HepG2 (cell line): ENCODE data around the gene HIVEP2. TPM values are rescaled to one million over a fixed set of nuclear protein-coding genes. Genes with fewer than 3 reads are reported as not detected.
A peak's percentile ranks its signal among the peaks of the same experiment; 100 is the strongest.
"Not testable (repeated sequence)": the region's sequence is repeated elsewhere in the genome, so short reads cannot be mapped to it uniquely, and the experiment has no call there.

Source experiments
- ATAC-seq: fragments of 200-7000 bp; cut with Tn5 transposase; 3 replicates; pipeline ENCODE4 v1.9.1; 2020; ENCODE audit warnings: mild to moderate bottlenecking, moderate library complexity
- BruUV-seq: library from RNA; stranded (reverse); fragments of 400-500 nt; replicated peaks from 2 replicates; lab custom pipeline; 2021; lab: Mats Ljungman, UMichigan
- CTCF ChIA-PET: fragments of 300-600 bp; formaldehyde crosslinking; extraction: SDS; loops from one replicate; lab custom pipeline; 2021; ENCODE audit warnings: low total read pairs, inconsistent platforms, low intra/inter-chr PET ratio; lab: Yijun Ruan, JAX
- POLR2A ChIA-PET: fragments of 350-600 bp; sonication (Branson Sonifier 250); formaldehyde crosslinking; loops from one replicate; lab custom pipeline; 2020; ENCODE audit warnings: antibody characterized with exemption, inconsistent platforms; lab: Yijun Ruan, JAX
- DNase-seq: peaks from one replicate; pipeline ENCODE4 v3.0.0-alpha.2; 2015; ENCODE audit warnings: low spot score
- FAIRE-seq: peaks from 3 replicates; lab custom pipeline; 2011; peaks lifted over from hg19 to GRCh38; lab: Jason Lieb, UNC
- H2AFZ ChIP-seq: one replicate; pipeline ENCODE4 v1.6.1; 2011; ENCODE audit warnings: low read length, inconsistent platforms
- H3K27ac ChIP-seq: fragments of 300-600 bp; 3 replicates; pipeline ENCODE4 v1.8.0; 2011; ENCODE audit warnings: mixed run types, mild to moderate bottlenecking, mixed read lengths, low read length, inconsistent platforms; ENCODE audit not compliant: insufficient read depth; ENCODE audit errors: extremely low read length
- H3K27me3 ChIP-seq, 2 experiments: fragments of 200-600 bp in 1 of 2; 2 replicates in 1 of 2; 3 replicates in 1 of 2; pipeline versions ENCODE4 v1.6.0 to v1.8.0; 2011; ENCODE audit warnings: low read length in 2 of 2, mild to moderate bottlenecking in 2 of 2, moderate library complexity in 2 of 2, inconsistent platforms in 1 of 2; ENCODE audit not compliant: insufficient read depth in 2 of 2, control insufficient read depth in 1 of 2
- H3K36me3 ChIP-seq, 2 experiments: fragments of 200-600 bp in 1 of 2; replicated peaks in 1 of 2; 2 replicates in 1 of 2; 3 replicates in 1 of 2; pipeline versions ENCODE4 v1.5.1 to v1.8.0; 2011; ENCODE audit warnings: low read length in 2 of 2, inconsistent platforms in 1 of 2; ENCODE audit not compliant: insufficient read depth in 2 of 2, control insufficient read depth in 1 of 2
- H3K4me1 ChIP-seq: 2 replicates; pipeline ENCODE4 v1.5.1; 2012; ENCODE audit warnings: low read length, inconsistent platforms; ENCODE audit not compliant: insufficient read depth
- H3K4me2 ChIP-seq: 2 replicates; pipeline ENCODE4 v1.6.0; 2011; ENCODE audit warnings: low read depth, low read length, inconsistent platforms
- H3K4me3 ChIP-seq, 3 experiments: fragments of 200-600 bp in 1 of 3; sonication (generic), shearing (Covaris generic) in 1 of 3; replicated peaks in 1 of 3; 2 replicates each; pipeline ENCODE4 v1.5.1; 2011 to 2016; ENCODE audit warnings: low read length in 3 of 3, inconsistent platforms in 2 of 3, low read depth in 2 of 3, mild to moderate bottlenecking in 2 of 3, control low read depth in 1 of 3, mixed read lengths in 1 of 3; ENCODE audit not compliant: insufficient read depth in 1 of 3
- H3K79me2 ChIP-seq: one replicate; pipeline ENCODE4 v1.6.1; 2011; ENCODE audit warnings: low read length, inconsistent platforms; ENCODE audit not compliant: insufficient read depth
- H3K9ac ChIP-seq: 2 replicates; pipeline ENCODE4 v1.6.0; 2011; ENCODE audit warnings: mild to moderate bottlenecking, low read depth, low read length, inconsistent platforms; ENCODE audit not compliant: insufficient read depth
- H3K9me3 ChIP-seq: 2 replicates; pipeline ENCODE4 v1.5.1; 2012; ENCODE audit warnings: mild to moderate bottlenecking, low read length
- H4K20me1 ChIP-seq: 2 replicates; pipeline ENCODE4 v1.6.0; 2011; ENCODE audit warnings: inconsistent platforms, mild to moderate bottlenecking, low read length, moderate library complexity; ENCODE audit not compliant: insufficient read depth
- ARNTL ChIP-seq: sonication (generic); formaldehyde crosslinking; IDR thresholded peaks from 2 replicates; pipeline ENCODE4 v1.4.0; 2020; ENCODE audit warnings: mild to moderate bottlenecking, missing genetic modification reagents
- CTCF ChIP-seq: sonication (generic); formaldehyde crosslinking; IDR thresholded peaks from 2 replicates; pipeline ENCODE4 v1.5.0; 2020; ENCODE audit warnings: mild to moderate bottlenecking, missing genetic modification reagents, moderate library complexity
- ELF1 ChIP-seq: sonication (generic); formaldehyde crosslinking; IDR thresholded peaks from 2 replicates; pipeline ENCODE4 v1.4.0; 2020; ENCODE audit warnings: missing genetic modification reagents
- ELF3 ChIP-seq: IDR thresholded peaks from 2 replicates; pipeline ENCODE4 v1.6.1; 2016; ENCODE audit warnings: missing genetic modification reagents, missing compliant biosample characterization
- ETV5 ChIP-seq: IDR thresholded peaks from 2 replicates; pipeline ENCODE4 v1.6.1; 2018; ENCODE audit warnings: missing biosample characterization, missing genetic modification reagents, inconsistent platforms, borderline replicate concordance
- HOMEZ ChIP-seq: IDR thresholded peaks from 2 replicates; pipeline ENCODE4 v1.6.1; 2016; ENCODE audit warnings: low read depth
- SAP130 ChIP-seq: IDR thresholded peaks from 2 replicates; pipeline ENCODE4 v1.6.1; 2016; ENCODE audit warnings: low read depth
- SMC3 ChIP-seq: IDR thresholded peaks from 2 replicates; pipeline ENCODE4 v1.6.1; 2011; ENCODE audit warnings: low read length, improper control_type of control experiment
- STAG1 ChIP-seq: sonication (generic); formaldehyde crosslinking; IDR thresholded peaks from 2 replicates; pipeline ENCODE4 v1.4.0; 2020; ENCODE audit warnings: missing genetic modification reagents
- ZBTB7A ChIP-seq: sonication (generic); formaldehyde crosslinking; IDR thresholded peaks from 2 replicates; pipeline ENCODE4 v1.8.0; 2022; ENCODE audit warnings: mild to moderate bottlenecking, missing genetic modification reagents
- ZNF235 ChIP-seq: sonication (generic); formaldehyde crosslinking; IDR thresholded peaks from 2 replicates; pipeline ENCODE4 v1.8.1; 2023; ENCODE audit warnings: mild to moderate bottlenecking, missing genetic modification reagents, borderline replicate concordance
- ZNF709 ChIP-seq: sonication (generic); formaldehyde crosslinking; IDR thresholded peaks from 2 replicates; pipeline ENCODE4 v1.5.0; 2020; ENCODE audit warnings: mild to moderate bottlenecking, missing genetic modification reagents
- ZNF724P ChIP-seq: sonication (generic); formaldehyde crosslinking; IDR thresholded peaks from 2 replicates; pipeline ENCODE4 v1.8.0; 2022; ENCODE audit warnings: missing genetic modification reagents, borderline replicate concordance
- WGBS: methylation state at CpG from one replicate; pipeline ENCODE4 v1.1.6; 2017; ENCODE audit warnings: low lambda C conversion rate; 5-methylcytosine and 5-hydroxymethylcytosine counted together
- in situ Hi-C: cut with HindIII; loops from 2 replicates; pipeline ENCODE4 v1.10.0; 2017; ENCODE audit warnings: low pct_unique_long_range_greater_than_20kb; ENCODE audit not compliant: extremely low pct_ligation_motif_present
- intact Hi-C: fragments of 100-400 bp; cut with micrococcal nuclease; formaldehyde crosslinking; loops from one replicate; pipeline ENCODE4 v1.10.0; 2022; ENCODE audit not compliant: unreplicated experiment
- polyA plus RNA-seq, 8 experiments: library from polyadenylated mRNA; depleted of rRNA in 3 of 8; stranded (reverse) in 7 of 8; unstranded in 1 of 8; fragments of >200 nt; fragmentation: Illumina TruSeq in 4 of 8; extraction: Trizol in 4 of 8; gene quantifications; 2 replicates each; pipeline versions ENCODE4 v1.2.1 to v1.2.3, GENCODE V29; 2011 to 2016; ENCODE audit warnings: low read depth in 4 of 8, missing spikeins in 1 of 8, mixed read lengths in 1 of 8; ENCODE audit not compliant: insufficient read depth in 1 of 8
- total RNA-seq, 5 experiments: library from RNA; depleted of rRNA; stranded (reverse); fragments of >200 nt; fragmentation: Illumina TruSeq; extraction: Trizol; gene quantifications; 2 replicates each; pipeline ENCODE4 v1.2.3, GENCODE V29; 2016; ENCODE audit warnings: low read depth in 1 of 5
- TF ChIP-seq, protein P1 (sequence below): IDR thresholded peaks from 2 replicates; pipeline ENCODE4 v1.6.1; 2012; ENCODE audit warnings: low read depth, low read length, improper control_type of control experiment

HIVEP2 gene
- total and polyA plus RNA-seq, 2 of the 13 experiments (the other 11 are each of a cell fraction or from before 2014, with no cell fraction given), result 3.4 to 12.9 TPM

DNA sequence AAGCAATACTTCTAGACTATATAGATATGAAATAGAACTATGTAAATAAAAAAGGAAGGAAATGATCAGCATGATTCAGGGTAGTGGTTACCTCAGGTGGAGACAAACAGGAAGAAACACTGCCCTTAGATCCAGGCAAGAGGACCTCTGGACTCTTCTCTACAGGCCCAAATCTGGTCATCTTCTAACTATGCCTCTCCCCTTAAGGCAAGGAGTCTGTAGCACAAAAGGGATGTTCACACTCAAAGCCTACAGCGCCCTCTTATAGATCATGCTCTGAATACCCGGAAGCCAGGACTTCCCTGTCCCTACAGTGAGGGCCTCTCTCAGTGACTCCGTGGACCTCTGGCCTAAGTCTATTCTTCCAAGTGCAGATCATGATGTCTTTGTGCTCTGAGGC, 30.4 kb upstream of the HIVEP2 start:
- Histone ChIP-seq H3K27ac (no peak overlapping the region), H3K4me3 (no peak overlapping the region), H3K36me3 (no peaks in the 10 kb centered on the region), H2AFZ (no peak overlapping the region), H3K4me2 (0 out of 2 replicates have a peak overlapping the region, but pooled peaks have one; percentile 20), H3K79me2 (no peaks in the 10 kb centered on the region), H3K27me3 (no peaks in the 10 kb centered on the region), H4K20me1 (no peaks in the 10 kb centered on the region), H3K9ac (no peak overlapping the region), H3K4me1 (peaks cover 5% of the 10 kb centered on the region; the same call in 1 of the 2 replicates)
- 40% methylated on average over 3 of the region's 3 CpGs for WGBS
- intact Hi-C loops, result no loop called here
- ATAC-seq, result peak; percentile 92
- BruUV-seq, result no TSS peak
- in situ Hi-C loops, result no loop called here
- ChIA-PET POLR2A (no interaction called here), CTCF (no interaction called here)
- DNase-seq, result peak; percentile 31
- FAIRE-seq, result no peak
- TF ChIP-seq SMC3 (peak; percentile 40; the same call in 1 of the 2 replicates), STAG1 (peak; percentile 66), ARNTL (no peak), ZNF709 (CRISPR knock-in tag) (0 out of 2 replicates have a peak, but pooled peaks have one; percentile 38), ZBTB7A (no peak), ETV5 (CRISPR knock-in tag) (peak; percentile 12; the same call in 1 of the 2 replicates), CTCF (CRISPR knock-in tag) (peak; percentile 58), ELF3 (CRISPR knock-in tag) (peak; percentile 82), HOMEZ (CRISPR knock-in tag) (0 out of 2 replicates have a peak, but pooled peaks have one; percentile 10), ELF1 (CRISPR knock-in tag) (peak; percentile 70; the same call in 1 of the 2 replicates), ZNF235 (no peak), SAP130 (CRISPR knock-in tag) (0 out of 2 replicates have a peak, but pooled peaks have one; percentile 18), ZNF724P (CRISPR knock-in tag) (no peak)
- TF ChIP-seq, protein P1, sequence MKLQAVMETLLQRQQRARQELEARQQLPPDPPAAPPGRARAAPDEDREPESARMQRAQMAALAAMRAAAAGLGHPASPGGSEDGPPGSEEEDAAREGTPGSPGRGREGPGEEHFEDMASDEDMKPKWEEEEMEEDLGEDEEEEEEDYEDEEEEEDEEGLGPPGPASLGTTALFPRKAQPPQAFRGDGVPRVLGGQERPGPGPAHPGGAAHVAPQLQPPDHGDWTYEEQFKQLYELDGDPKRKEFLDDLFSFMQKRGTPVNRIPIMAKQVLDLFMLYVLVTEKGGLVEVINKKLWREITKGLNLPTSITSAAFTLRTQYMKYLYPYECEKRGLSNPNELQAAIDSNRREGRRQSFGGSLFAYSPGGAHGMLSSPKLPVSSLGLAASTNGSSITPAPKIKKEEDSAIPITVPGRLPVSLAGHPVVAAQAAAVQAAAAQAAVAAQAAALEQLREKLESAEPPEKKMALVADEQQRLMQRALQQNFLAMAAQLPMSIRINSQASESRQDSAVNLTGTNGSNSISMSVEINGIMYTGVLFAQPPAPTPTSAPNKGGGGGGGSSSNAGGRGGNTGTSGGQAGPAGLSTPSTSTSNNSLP, result 0 out of 2 replicates have a peak, but pooled peaks have one; percentile 15
- TF ChIP-seq, all 625 proteins: peak for 10
- no peaks in the 10 kb centered on the region for H3K9me3 ChIP-seq

DNA sequence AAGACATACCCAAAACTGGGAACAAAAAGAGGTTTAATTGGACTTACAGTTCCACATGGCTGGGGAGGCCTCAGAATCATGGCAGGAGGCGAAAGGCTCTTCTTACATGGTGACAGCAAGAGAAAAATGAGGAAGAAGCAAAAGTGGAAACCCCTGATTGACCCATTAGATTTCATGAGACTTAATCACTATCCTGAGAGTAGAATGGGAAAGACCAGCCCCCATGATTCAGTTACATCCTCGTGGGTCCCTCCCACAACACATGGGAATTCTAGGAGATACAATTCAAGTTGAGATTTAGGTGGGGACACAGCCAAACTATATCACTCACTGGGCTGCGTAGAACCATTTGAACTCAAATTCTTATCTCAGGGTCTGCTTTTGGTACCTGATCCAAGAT, 26.0 kb upstream of the HIVEP2 start:
- FAIRE-seq, ATAC-seq, in situ Hi-C loops, H3K9me3 ChIP-seq, DNase-seq, H3K27me3 ChIP-seq, H3K27ac ChIP-seq, POLR2A ChIA-PET, H3K4me3 ChIP-seq, H3K4me1 ChIP-seq, H3K36me3 ChIP-seq, H3K4me2 ChIP-seq, H3K9ac ChIP-seq, BruUV-seq, H3K79me2 ChIP-seq, CTCF ChIA-PET, H2AFZ ChIP-seq, H4K20me1 ChIP-seq, intact Hi-C loops: not testable (repeated sequence)
- WGBS, result 25% methylated on average over 3 of the region's 3 CpGs
